OCI-LY1 (cell line): Measurements from ENCODE around the gene IMP3.

Experiments
- EZH2 ChIP-seq: fragments of 200-600 bp; sonication (generic), shearing (Covaris generic); IDR thresholded peaks from 2 replicates; pipeline ENCODE4 v1.8.0; 2017; ENCODE audit warnings: borderline replicate concordance, mixed run types, mild to moderate bottlenecking, antibody characterized with exemption, low read length, moderate library complexity, mixed read lengths
- TF ChIP-seq, protein P1 (sequence below): fragments of 200-600 bp; sonication (generic), shearing (Covaris generic); IDR thresholded peaks from 2 replicates; pipeline ENCODE4 v1.5.1; 2017; ENCODE audit warnings: mild to moderate bottlenecking, antibody characterized with exemption, low read length, moderate library complexity, mixed read lengths

GRCh38 chr15:75590239-75590638 is 49.8 kb downstream of the IMP3 start:
- no peak for TF ChIP-seq EZH2
- TF ChIP-seq, protein P1, sequence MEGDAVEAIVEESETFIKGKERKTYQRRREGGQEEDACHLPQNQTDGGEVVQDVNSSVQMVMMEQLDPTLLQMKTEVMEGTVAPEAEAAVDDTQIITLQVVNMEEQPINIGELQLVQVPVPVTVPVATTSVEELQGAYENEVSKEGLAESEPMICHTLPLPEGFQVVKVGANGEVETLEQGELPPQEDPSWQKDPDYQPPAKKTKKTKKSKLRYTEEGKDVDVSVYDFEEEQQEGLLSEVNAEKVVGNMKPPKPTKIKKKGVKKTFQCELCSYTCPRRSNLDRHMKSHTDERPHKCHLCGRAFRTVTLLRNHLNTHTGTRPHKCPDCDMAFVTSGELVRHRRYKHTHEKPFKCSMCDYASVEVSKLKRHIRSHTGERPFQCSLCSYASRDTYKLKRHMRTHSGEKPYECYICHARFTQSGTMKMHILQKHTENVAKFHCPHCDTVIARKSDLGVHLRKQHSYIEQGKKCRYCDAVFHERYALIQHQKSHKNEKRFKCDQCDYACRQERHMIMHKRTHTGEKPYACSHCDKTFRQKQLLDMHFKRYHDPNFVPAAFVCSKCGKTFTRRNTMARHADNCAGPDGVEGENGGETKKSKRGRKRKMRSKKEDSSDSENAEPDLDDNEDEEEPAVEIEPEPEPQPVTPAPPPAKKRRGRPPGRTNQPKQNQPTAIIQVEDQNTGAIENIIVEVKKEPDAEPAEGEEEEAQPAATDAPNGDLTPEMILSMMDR = no peak
